SJCRH30 (cell line): ENCODE measurements around the gene PRR16. TPM values are rescaled to one million over a fixed set of nuclear protein-coding genes. Genes with fewer than 3 reads are reported as not detected.

Experiments used
- DNase-seq, 2 experiments: peaks; one replicate each; pipeline ENCODE4 v3.0.0-alpha.2; 2015 to 2020
- H3K27ac ChIP-seq: fragments of 250-450 bp; sonication (Bioruptor Pico); 2 replicates; pipeline ENCODE4 v1.5.1; 2020; ENCODE audit warnings: mild to moderate bottlenecking, moderate library complexity
- H3K27me3 ChIP-seq: fragments of 250-450 bp; sonication (Bioruptor Pico); 2 replicates; pipeline ENCODE4 v1.5.1; 2020; ENCODE audit warnings: mild to moderate bottlenecking, moderate library complexity
- H3K36me3 ChIP-seq: fragments of 250-450 bp; sonication (Bioruptor Pico); 2 replicates; pipeline ENCODE4 v1.5.1; 2020; ENCODE audit warnings: mild to moderate bottlenecking, moderate library complexity
- H3K4me1 ChIP-seq: fragments of 250-450 bp; sonication (Bioruptor Pico); 2 replicates; pipeline ENCODE4 v1.5.1; 2020; ENCODE audit warnings: mild to moderate bottlenecking, moderate library complexity
- H3K4me3 ChIP-seq: fragments of 250-450 bp; sonication (Bioruptor Pico); 2 replicates; pipeline ENCODE4 v1.5.1; 2020; ENCODE audit warnings: mild to moderate bottlenecking, moderate library complexity
- H3K9me3 ChIP-seq: fragments of 250-450 bp; sonication (Bioruptor Pico); replicated peaks from 2 replicates; pipeline ENCODE4 v1.5.1; 2020; ENCODE audit warnings: mild to moderate bottlenecking, moderate library complexity
- total RNA-seq: library from RNA; depleted of rRNA; stranded (reverse); fragments of >200 nt; shearing (Covaris generic); gene quantifications from 2 replicates; pipeline ENCODE4 v1.2.3, GENCODE V29; 2014

The PRR16 gene
- total RNA-seq, 1 experiment from 2014 or later: 0.20 TPM

DNA sequence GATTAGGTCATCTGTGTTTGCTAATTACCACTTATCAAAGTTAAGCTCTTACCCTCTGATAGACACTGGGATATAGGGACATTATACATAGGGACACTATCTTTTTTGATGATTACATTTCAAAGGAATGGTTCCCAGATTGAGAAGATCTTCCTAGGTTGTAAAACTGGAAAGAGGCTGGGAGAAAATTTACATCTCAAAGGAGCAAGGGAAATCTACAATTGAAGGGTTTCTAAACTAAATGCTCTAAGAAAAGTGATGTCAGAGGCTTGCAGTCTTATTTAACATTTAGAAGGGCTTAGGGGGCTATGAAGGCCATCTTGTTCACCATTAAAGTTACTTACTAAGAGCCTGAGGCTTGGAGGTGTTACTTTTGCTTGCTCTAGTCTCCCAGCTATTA, 242.8 kb downstream of the PRR16 start:
- Histone ChIP-seq H3K4me3 (no peak overlapping the region), H3K27me3 (no peaks in the 10 kb centered on the region), H3K27ac (no peak overlapping the region), H3K36me3 (no peaks in the 10 kb centered on the region), H3K9me3 (no peaks in the 10 kb centered on the region; the same call in 1 of the 2 replicates), H3K4me1 (no peaks in the 10 kb centered on the region)
- no peak for DNase-seq

DNA sequence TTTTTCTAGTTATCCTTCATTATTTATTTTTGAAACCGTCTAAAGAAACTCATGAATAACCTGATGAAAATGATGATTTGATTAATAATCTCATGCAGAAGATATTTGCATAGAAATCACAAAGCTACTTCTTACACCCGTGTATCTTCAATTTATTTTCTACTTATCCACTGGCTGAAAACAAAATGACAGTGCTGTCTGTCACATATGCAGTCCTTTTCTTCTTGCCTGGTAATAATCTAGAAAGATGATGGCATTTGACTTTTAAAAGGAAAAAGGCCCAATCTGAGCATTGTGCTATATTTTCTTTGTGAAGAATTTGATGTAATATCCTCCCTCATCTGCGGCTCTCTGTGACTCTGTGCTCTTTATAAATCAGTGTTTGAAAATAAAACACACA, 253.3 kb downstream of the PRR16 start:
- Histone ChIP-seq H3K4me1 (no peaks in the 10 kb centered on the region), H3K9me3 (no peaks in the 10 kb centered on the region), H3K36me3 (no peaks in the 10 kb centered on the region), H3K4me3 (no peak overlapping the region), H3K27ac (no peak overlapping the region), H3K27me3 (no peaks in the 10 kb centered on the region)
- no peak for DNase-seq

DNA sequence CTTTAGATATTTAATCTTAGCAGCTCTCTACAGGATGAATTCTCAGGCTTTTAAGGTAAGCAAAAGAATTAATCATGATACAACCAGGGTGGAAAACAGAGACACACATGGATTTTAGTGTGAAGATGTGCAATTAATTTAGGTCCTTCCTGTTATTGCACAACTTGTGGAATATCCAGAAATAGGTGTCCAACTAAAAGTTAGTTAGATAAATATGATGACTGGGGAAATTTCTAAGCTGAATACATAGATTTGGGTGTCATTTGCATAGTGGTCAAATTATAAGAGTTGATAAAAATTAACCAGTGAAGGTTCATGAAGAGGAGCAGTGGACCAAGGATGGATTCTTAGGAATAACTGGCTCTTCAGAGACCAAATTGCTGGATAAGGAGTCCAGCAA, 266.1 kb downstream of the PRR16 start:
- H3K4me1 ChIP-seq: no peaks in the 10 kb centered on the region
- DNase-seq: no peak
- no peaks in the 10 kb centered on the region for H3K36me3 ChIP-seq
- H3K27me3 ChIP-seq: no peaks in the 10 kb centered on the region
- H3K9me3 ChIP-seq: no peaks in the 10 kb centered on the region
- H3K4me3 ChIP-seq: no peak overlapping the region
- no peak overlapping the region for H3K27ac ChIP-seq

DNA sequence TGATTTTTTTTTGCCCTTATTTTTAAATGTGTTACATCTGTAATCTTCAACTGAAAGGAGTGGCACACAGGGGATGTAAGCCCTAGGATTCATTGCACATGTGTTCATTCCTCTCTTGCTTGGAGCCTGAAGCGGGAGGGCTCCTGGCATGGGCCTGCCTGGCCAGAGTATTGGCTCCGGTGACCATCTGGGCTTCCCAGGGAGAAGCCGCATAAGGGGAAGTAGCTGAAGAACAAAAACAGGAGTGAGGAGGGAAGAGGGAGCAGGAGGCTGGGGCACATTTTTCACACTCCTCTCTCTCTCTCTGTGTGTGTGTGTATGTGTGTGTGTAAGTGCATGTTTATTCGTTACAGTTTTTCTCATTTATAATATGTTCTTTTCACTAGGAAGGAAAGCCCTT, 269.9 kb downstream of the PRR16 start:
- Histone ChIP-seq H3K36me3 (no peaks in the 10 kb centered on the region), H3K27ac (no peak overlapping the region), H3K4me1 (no peaks in the 10 kb centered on the region), H3K9me3 (no peaks in the 10 kb centered on the region), H3K27me3 (no peaks in the 10 kb centered on the region), H3K4me3 (no peak overlapping the region)
- DNase-seq: peak in 1 of 2 experiments; percentile 3

DNA sequence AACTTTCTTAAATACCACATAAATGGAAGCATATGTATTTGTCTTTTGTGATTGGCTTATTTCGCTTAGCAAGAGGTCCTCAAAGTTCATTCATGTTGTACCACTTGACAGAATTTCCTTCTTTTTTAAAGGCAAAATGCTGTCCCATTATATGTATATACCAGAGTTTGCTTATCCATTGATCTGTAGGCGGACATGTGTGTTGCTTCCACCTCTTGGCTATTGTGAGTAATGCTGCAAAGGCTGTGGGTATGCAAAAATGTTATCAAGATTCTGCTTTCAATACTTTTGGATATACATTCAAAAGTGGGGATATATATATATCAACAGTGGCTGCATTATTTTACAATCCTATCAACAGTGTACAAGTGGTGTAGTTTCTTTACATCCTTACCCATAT, 271.0 kb downstream of the PRR16 start:
- Histone ChIP-seq H3K9me3 (no peaks in the 10 kb centered on the region), H3K27ac (no peak overlapping the region), H3K36me3 (no peaks in the 10 kb centered on the region), H3K27me3 (no peaks in the 10 kb centered on the region), H3K4me1 (no peaks in the 10 kb centered on the region), H3K4me3 (no peak overlapping the region)
- no peak for DNase-seq
